DOHH2 (cell line): ENCODE measurements around the gene MYB.

Experiments
- EZH2phosphoT487 ChIP-seq: fragments of 200-600 bp; sonication (generic); IDR thresholded peaks from 2 replicates; pipeline ENCODE4 v1.6.1; 2017; ENCODE audit warnings: borderline replicate concordance, mild to moderate bottlenecking, antibody characterized with exemption, low read length, moderate library complexity, mixed read lengths
- TF ChIP-seq, protein P1 (sequence below): fragments of 200-600 bp; sonication (generic); IDR thresholded peaks from one replicate; pipeline ENCODE4 v1.5.1; 2014; ENCODE audit warnings: antibody characterized with exemption, mild to moderate bottlenecking, low read depth, low read length; ENCODE audit not compliant: poor library complexity, severe bottlenecking

DNA sequence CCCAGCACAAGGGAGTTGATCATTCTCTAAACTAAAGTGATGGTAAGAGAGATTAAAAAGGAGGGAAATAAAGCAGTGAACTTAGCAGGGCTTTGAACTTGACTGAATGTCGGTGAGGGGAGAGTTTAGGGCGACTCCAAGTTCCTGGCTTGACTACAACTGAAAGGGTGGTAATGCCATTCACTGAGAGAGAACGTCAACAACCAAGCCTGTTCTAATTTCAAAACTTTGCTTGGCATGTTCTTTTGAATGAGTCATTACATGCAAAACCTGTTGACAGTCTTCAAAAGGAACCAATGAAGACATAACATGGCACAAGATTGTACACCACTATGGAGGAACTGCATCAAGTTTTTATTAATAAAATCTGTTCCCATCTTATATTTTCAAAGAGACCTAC is 10.3 kb upstream of the MYB start:
- no peak for TF ChIP-seq EZH2phosphoT487
- TF ChIP-seq, protein P1, sequence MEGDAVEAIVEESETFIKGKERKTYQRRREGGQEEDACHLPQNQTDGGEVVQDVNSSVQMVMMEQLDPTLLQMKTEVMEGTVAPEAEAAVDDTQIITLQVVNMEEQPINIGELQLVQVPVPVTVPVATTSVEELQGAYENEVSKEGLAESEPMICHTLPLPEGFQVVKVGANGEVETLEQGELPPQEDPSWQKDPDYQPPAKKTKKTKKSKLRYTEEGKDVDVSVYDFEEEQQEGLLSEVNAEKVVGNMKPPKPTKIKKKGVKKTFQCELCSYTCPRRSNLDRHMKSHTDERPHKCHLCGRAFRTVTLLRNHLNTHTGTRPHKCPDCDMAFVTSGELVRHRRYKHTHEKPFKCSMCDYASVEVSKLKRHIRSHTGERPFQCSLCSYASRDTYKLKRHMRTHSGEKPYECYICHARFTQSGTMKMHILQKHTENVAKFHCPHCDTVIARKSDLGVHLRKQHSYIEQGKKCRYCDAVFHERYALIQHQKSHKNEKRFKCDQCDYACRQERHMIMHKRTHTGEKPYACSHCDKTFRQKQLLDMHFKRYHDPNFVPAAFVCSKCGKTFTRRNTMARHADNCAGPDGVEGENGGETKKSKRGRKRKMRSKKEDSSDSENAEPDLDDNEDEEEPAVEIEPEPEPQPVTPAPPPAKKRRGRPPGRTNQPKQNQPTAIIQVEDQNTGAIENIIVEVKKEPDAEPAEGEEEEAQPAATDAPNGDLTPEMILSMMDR, result no peak
